ENCODE data around the gene LZTFL1.

Gene LZTFL1

GRCh38 chr3:45785605-45786150 is 56.2 kb downstream of the LZTFL1 start:
- no peak for DNase-seq (ENCODE audit: low read depth)

GRCh38 chr3:45783667-45784066 is 58.3 kb downstream of the LZTFL1 start:
- no peak for DNase-seq (ENCODE audit: low read depth)

- no peak for DNase-seq (ENCODE audit: low read depth)
Measured at GRCh38 chr3:45782381-45782780, 59.5 kb downstream of the LZTFL1 start.

DNA sequence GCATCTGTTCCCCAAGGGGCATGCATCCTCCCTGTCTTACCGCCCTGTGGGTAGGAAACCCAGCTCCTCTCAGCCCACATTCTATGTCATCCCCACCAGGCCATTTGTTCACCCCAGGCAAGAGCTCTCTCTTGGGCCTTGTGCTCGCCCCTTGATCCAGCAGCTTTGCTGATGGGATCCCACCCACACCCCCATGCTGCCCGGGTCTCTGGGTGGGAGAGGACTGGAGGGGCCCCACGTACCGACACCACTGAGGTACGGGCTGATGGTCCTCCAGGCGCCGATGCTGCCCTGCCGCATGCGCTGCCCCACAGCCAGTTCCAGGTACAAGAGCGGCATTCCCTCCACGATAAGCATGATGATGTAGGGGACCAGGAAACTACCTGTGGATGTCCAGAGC is 60.1 kb downstream of the LZTFL1 start:
- DNase-seq (ENCODE audit: low read depth) = no peak

DNA sequence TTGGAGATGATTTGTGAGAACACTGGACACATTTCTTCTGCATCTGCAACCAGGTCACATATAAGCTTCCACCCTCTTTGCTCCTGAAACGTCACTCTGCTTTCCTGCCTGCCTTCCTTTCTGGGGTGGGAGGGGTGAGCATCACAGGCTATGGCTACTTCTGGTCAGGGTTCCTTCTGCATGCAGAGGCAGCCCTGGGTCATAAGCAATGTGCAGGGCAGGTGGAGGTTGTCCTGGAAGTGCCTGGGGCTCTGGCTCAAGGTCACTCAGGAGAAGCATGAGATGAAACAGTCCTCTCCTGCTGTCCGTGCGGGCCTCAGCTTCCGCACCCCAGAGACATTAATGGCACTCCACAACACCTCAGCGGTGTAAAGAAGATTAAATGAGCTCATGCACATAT is 60.6 kb downstream of the LZTFL1 start:
- DNase-seq (ENCODE audit: low read depth) = no peak

DNA sequence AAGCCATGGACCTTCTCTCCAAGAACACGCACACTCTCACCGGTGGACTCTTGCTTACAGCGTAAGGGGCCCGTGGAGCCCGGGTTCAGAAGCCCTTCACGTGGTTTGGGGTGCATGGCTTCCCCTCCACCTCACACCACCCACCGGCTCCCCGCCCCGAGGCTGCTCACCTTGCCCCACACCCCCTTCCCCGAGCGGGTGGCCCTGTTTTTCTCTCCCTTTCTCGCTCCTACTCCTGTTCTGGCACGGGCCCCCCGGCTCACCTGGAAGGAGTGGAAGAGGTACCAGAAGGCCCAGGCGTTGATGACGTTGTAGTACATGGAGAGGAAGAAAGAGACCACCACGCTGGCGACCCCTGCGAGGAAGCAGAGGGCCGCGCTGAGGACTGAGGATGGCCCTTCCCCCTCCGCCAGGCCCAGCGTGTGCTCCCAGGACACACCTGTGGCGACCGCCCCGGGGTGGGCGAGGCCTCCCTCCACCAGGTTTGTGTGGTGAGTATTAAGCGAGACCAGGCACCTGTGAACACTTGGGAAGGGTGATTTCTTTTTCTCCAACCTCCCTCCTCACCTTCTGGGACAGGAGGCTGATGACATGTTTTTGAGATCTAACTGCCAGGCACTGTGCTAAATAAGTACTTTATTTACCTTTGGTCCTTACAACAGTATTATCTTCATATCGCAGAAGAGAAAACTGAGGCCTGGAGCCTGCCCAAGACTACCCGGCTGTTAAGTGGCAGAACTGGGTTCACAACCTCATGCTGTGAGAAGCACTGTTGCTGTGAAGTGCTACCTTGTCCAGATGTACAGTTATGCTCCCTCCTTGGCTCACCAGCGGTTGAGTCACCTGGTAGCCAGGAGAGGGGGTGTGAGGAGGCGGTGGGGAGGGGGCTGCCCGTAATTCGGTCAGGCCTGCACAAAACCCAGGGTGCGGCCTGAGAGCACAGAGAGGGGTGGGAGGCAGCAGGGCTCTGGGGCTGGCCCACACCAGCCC is 61.9 kb downstream of the LZTFL1 start:
- no peak for DNase-seq (ENCODE audit: low read depth)

- DNase-seq (ENCODE audit: low read depth) = no peak
Measured at GRCh38 chr3:45778761-45779201, 63.1 kb downstream of the LZTFL1 start.

- no peak for DNase-seq (ENCODE audit: low read depth)
Measured at GRCh38 chr3:45777746-45778386, 64.1 kb downstream of the LZTFL1 start.

DNA sequence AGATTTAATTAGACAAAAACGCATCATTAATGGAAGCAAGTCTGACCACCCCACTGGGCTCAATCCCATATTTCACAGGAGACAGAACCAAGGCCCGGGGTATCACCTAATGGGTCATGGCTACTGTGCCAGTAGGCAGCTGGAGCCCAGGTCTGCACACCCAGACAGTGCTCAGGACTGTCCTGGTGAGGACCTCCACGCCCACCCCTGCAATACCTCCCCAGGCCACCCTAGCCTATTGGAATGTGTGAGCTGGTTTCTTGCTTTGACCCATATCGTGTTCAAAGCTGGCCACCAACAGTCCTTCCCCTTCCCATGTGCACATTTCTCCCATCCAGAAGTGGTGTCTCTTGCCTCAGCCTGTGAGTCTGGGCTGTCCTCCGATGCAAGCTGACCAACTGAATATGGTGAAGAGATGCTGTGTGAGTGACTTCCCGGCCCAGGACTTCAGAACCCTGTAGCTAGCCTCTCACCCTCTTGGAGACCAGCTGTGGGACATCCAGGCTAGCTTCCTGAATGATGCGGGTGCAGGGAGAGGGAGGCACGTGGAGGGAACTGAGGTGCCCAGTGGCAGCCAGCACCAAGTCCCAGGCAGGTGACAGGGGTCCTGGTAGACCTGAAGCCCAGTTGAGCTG is 64.7 kb downstream of the LZTFL1 start:
- no peak for DNase-seq (ENCODE audit: low read depth)

- DNase-seq (ENCODE audit: low read depth) = no peak
Measured at GRCh38 chr3:45776611-45777010, 65.3 kb downstream of the LZTFL1 start.

DNA sequence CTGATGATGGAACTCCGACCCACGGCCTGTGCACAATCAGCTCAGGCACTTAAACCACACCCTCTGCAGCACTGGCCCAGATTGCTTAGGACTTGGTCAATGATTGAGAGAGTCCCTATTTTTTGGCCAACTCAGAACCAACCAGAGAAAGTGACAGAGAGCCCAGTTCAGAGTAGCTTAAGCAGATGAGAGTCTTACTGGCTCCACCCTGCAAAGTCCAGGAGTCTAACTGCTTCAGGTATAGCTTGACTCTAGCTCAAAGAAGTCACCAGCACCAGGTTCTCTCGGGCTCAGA is 65.7 kb downstream of the LZTFL1 start:
- no peak for DNase-seq (ENCODE audit: low read depth)

- DNase-seq (ENCODE audit: low read depth) = no peak
Measured at GRCh38 chr3:45775571-45776300, 66.2 kb downstream of the LZTFL1 start.

DNA sequence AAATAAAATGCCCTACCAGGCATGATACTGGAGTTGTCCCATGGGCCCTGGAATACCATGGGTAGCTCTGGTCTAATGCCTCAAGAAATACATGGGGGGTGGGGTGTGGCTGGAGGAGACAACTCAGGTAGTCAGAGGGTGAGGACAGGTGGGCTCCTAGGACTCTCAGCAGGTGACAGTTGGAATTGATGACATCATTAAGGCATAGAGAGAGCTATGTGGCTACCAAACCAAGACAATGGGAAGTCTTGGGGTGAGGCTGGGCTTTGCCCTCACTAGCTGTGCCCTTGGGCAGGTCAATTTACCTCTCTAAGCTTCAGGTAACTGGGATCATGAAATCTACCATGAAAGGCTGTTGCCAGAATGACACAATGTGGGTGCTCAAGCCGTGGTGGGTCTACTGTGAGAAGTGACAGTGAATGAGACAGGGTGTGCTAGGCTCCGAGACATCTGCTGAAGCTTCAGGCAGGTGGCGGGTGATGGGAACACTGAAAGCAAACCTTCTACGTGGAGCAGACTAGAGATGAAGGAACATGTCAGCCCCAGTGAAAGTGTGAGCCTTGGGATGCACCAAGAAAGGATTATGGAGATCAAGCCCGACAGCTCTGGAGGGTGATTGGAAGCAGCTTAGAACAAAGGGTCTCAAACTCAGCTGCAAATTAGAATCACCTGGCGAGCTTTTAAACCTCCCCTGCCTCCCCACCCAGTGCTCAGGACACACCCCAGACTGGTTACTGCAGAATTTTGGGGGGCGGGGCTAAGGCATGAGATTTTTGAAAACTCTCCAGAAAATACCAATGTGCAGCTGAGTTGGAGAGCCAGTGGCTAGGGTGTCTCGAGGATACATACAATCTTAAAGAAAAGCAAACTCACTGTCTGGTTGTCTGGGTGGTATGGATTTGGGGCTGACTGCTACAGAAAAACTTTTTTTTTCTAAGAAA is 67.1 kb downstream of the LZTFL1 start:
- no peak for DNase-seq (ENCODE audit: low read depth)

- DNase-seq (ENCODE audit: low read depth) = no peak
Measured at GRCh38 chr3:45773714-45774449, 68.0 kb downstream of the LZTFL1 start.

Data from fibroblast of the conjunctiva (primary cell).